ENCODE measurements around the gene LIMS1.

GRCh38 chr2:108538000-108538625, 3.8 kb downstream of the LIMS1 start:
- TF ChIP-seq CTCF (IDR thresholded peaks at IDR 0.05) (no peak), POLR2A (IDR thresholded peaks at IDR 0.05) (no peak)

All from lower leg skin (tissue), 3 donors.